HUES64 (cell line): Measurements from ENCODE around the gene PAAF1.

ENCODE experiments used
- H3K27ac ChIP-seq: 2 replicates; pipeline ENCODE4 v1.7.0; 2013; ENCODE audit warnings: low read depth, low read length, inconsistent platforms
- H3K27me3 ChIP-seq: 2 replicates; pipeline ENCODE4 v1.6.1; 2013; ENCODE audit warnings: mild to moderate bottlenecking, low read length; ENCODE audit not compliant: insufficient read depth
- H3K36me3 ChIP-seq: 2 replicates; pipeline ENCODE4 v1.6.1; 2013; ENCODE audit warnings: mild to moderate bottlenecking, low read length; ENCODE audit not compliant: insufficient read depth
- H3K4me1 ChIP-seq: 2 replicates; pipeline ENCODE4 v1.6.1; 2013; ENCODE audit warnings: mild to moderate bottlenecking, low read length, moderate library complexity; ENCODE audit not compliant: insufficient read depth
- H3K4me3 ChIP-seq: 2 replicates; pipeline ENCODE4 v1.5.1; 2013; ENCODE audit warnings: mild to moderate bottlenecking, low read length, moderate library complexity
- H3K9ac ChIP-seq: 2 replicates; pipeline ENCODE4 v1.6.1; 2013; ENCODE audit warnings: mild to moderate bottlenecking, low read depth, low read length
- H3K9me3 ChIP-seq: 2 replicates; pipeline ENCODE4 v1.6.1; 2013; ENCODE audit warnings: low read depth, low read length; ENCODE audit not compliant: insufficient read depth
- WGBS: fragments of 150-250, 120-280 bp; methylation state at CpG from one replicate; pipeline ENCODE4 v1.1.7; 2013; ENCODE audit warnings: missing lambda C conversion rate; 5-methylcytosine and 5-hydroxymethylcytosine counted together

The PAAF1 gene

DNA sequence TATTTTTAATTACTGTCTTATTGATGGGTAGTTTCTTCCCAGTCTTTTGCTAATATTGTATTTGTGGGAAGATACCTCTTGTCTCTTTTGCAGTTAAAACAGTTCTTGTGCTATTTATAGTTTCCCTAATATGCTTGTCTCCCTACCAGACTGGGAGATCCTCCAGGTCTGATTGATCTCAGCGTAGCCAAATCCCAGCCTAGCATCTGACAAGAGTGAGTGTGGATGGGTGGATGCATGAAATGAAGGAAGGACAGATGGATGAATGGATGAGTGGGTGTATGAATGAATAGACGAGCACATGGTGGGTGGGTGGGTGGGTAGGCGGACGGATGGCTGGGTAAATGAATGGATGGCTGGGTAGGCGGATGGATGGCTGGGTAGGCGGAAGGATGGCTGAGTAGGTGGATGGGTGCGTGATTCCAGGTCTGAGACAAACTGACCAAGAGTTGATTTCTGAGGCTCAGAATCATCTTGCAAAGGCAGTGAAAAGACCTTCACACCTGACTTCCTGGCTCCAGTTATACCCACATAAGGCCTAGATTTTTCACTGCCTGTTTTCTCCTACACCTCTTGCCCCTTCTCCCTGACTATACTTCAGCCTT, 85.4 kb downstream of the PAAF1 start:
- Histone ChIP-seq H3K36me3 (no peaks in the 10 kb centered on the region), H3K27me3 (no peaks in the 10 kb centered on the region), H3K9me3 (no peaks in the 10 kb centered on the region), H3K4me3 (no peak overlapping the region), H3K27ac (no peak overlapping the region), H3K9ac (no peak overlapping the region), H3K4me1 (no peaks in the 10 kb centered on the region)
- WGBS: 82% methylated on average over 7 of the region's 7 CpGs

DNA sequence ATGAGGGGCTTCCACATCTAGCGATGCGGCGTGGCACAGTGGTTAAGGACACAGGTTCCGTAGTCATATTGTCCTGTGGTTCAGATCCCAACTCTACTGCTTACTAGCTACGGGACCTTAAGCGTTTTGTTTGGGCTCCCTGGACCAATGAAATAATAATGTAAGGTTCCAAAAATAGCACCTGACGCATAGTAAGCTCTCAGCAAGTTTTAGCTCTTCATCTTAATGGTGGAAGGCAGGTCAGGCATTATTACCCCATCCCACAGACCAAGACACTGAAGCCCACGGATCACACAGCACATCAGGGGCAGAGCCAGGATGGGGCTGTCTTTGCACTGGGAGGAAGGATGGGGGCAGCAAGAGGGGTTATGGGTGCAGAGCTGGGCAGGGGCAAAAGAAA, 87.1 kb downstream of the PAAF1 start:
- Histone ChIP-seq H3K4me1 (no peaks in the 10 kb centered on the region), H3K9me3 (no peaks in the 10 kb centered on the region), H3K27me3 (no peaks in the 10 kb centered on the region), H3K27ac (no peak overlapping the region), H3K9ac (no peak overlapping the region), H3K4me3 (no peak overlapping the region), H3K36me3 (no peaks in the 10 kb centered on the region)
- WGBS: 91% methylated on average over 7 of the region's 8 CpGs

DNA sequence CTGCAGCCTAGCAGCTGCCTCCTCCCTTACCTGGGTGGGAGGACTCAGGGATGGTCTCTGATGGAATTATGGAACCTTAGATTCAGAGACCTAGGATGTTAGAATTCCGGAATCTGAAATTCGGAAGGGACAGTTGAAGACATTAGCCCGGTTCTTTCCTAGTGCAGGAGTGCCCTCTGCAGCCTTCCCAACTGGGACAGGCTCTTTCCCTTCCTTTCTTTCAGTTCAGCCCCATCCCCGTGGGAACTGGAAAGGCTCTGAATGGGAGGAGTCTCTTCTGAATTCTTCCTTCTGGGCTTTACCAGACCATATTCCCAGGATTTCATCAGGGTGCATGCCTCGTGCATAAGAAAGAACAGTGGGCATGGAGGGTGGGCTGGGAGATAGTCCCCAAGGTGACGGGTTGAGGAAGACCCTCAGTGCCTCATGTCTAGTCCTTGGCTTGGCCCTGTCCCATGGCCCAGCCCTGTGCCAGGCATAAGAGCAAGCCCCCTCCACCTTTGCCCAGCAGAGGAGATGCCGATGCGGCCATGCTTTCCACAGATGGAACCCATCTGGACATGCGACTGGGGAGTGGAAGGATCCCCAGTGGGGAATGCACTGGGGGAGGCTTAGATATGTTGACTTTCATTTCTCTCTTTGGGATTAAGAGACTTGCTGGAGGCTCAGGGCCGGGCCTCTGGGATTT, 88.4 kb downstream of the PAAF1 start:
- peak overlapping the region; percentile 23; the same call in 1 of the 2 replicates for H3K4me3 ChIP-seq
- no peak overlapping the region for H3K9ac ChIP-seq
- no peaks in the 10 kb centered on the region for H3K4me1 ChIP-seq
- no peaks in the 10 kb centered on the region for H3K36me3 ChIP-seq
- no peaks in the 10 kb centered on the region for H3K9me3 ChIP-seq
- no peaks in the 10 kb centered on the region for H3K27me3 ChIP-seq
- WGBS: 79% methylated on average over 10 of the region's 10 CpGs
- H3K27ac ChIP-seq: no peak overlapping the region

DNA sequence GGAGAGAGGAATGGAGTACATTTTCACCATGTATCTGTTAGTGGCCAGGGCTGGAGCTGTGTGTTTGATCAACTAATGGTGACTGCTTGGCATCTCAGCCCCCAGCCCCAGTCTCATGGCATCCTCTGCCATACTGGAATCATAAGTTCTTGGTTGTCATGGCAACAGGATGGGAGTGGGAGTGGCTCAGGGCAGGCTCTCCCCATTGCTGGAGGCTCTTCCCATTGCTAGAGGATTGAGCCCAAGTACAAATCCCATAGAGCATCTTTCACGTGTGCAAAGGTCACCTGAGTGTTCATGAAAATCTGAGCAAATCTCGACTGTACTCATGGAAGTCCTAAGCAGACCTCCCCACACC, 88.9 kb downstream of the PAAF1 start:
- H3K4me1 ChIP-seq: no peaks in the 10 kb centered on the region
- no peaks in the 10 kb centered on the region for H3K27me3 ChIP-seq
- H3K27ac ChIP-seq: no peak overlapping the region
- H3K4me3 ChIP-seq: no peak overlapping the region
- no peaks in the 10 kb centered on the region for H3K36me3 ChIP-seq
- no peak overlapping the region for H3K9ac ChIP-seq
- WGBS: 93% methylated on average over 2 of the region's 2 CpGs
- H3K9me3 ChIP-seq: no peaks in the 10 kb centered on the region

DNA sequence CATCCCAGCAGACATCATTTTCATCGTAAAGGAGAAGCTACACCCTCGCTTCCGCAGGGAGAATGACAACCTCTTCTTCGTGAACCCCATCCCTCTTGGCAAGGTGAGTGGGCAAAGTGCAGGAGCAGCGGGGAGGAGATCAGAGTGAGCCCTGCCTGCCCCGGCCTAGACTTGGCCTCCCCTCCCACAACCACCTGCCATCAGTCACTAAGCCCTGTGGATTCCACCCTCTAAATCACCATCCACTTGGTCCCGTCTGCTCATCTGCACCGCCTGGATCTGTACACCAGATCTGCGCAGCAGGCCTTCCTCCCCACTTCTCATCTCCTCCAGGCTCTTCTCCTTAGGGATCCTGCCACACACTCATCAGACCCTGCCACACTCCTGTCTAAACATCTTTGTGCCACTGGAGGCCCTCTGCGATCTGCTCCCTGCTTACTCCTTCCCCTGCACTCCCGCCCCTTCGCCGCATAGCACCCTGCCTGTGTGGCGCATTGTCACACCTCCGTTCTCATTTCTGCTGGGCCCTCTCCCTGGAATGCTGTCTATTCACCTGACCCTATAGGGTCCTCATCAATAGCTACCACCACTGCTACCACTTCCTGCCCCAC, 91.7 kb downstream of the PAAF1 start:
- Histone ChIP-seq H3K9me3 (no peaks in the 10 kb centered on the region), H3K27ac (no peak overlapping the region), H3K4me1 (no peaks in the 10 kb centered on the region), H3K27me3 (no peaks in the 10 kb centered on the region), H3K36me3 (no peaks in the 10 kb centered on the region), H3K4me3 (no peak overlapping the region), H3K9ac (no peak overlapping the region)
- 85% methylated on average over 15 of the region's 15 CpGs for WGBS

DNA sequence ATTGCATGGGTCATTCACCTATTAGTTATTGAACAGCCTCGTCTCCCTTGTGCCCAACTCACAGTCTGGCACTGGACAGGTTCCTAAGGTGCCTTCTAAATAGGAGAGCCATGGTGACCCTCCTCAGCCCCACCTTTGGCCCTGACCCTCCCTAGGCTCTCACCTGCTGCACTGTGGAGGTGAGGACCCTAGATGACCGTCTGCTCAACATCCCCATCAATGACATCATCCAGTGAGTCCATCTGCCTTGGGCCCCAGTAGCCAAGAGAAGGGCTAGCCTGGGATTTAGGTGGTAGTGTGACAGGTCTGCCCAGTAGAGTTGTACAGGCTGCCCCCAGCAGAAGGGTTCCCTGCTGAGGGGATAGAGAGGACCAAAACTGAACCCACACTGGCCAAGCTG, 92.3 kb downstream of the PAAF1 start:
- no peaks in the 10 kb centered on the region for H3K4me1 ChIP-seq
- no peak overlapping the region for H3K4me3 ChIP-seq
- H3K36me3 ChIP-seq: peaks cover 3% of the 10 kb centered on the region; the same call in 1 of the 2 replicates
- no peak overlapping the region for H3K27ac ChIP-seq
- H3K9me3 ChIP-seq: no peaks in the 10 kb centered on the region
- WGBS: 83% methylated on average over 2 of the region's 2 CpGs
- no peaks in the 10 kb centered on the region for H3K27me3 ChIP-seq
- H3K9ac ChIP-seq: no peak overlapping the region

DNA sequence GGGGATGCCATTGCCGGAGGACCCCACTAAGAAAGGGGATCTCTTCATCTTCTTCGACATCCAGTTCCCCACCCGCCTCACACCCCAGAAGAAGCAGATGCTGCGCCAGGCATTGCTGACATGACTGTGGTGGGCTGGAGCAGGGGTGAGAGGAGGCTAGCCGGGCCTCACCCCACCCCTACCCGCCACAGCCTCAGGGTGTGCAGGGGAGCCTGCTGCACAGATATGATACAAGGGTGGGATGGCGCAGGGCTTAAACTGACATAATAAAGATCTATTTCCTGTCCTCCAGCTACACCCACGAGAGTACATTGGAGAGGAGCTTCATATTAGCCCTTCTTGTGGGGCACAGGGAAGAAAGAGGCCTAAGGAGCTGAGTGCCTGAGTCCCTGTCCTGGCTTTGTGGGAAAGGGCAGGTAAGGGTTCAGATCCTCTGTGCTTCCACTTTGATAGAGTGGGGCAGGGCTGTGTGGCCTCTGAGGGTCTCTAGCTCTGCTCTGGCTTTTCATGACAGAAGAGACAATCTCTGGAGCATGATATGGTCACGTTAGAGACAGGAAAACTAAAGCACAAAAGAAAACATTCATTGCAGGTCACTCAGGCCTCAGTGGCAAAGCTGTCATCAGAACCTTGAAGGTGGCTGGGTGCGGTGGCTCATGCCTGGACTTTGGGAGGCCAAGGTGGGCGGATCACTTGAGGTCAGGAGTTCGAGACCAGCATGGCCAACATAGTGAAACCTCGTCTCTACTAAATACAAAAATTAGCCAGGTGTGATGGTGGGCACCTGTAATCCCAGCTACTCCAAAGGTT, 93.4 kb downstream of the PAAF1 start:
- Histone ChIP-seq H3K9ac (no peak overlapping the region), H3K4me1 (no peaks in the 10 kb centered on the region), H3K27ac (no peak overlapping the region), H3K27me3 (no peaks in the 10 kb centered on the region), H3K4me3 (no peak overlapping the region), H3K36me3 (peaks cover 14% of the 10 kb centered on the region), H3K9me3 (no peaks in the 10 kb centered on the region)
- 86% methylated on average over 13 of the region's 13 CpGs for WGBS

DNA sequence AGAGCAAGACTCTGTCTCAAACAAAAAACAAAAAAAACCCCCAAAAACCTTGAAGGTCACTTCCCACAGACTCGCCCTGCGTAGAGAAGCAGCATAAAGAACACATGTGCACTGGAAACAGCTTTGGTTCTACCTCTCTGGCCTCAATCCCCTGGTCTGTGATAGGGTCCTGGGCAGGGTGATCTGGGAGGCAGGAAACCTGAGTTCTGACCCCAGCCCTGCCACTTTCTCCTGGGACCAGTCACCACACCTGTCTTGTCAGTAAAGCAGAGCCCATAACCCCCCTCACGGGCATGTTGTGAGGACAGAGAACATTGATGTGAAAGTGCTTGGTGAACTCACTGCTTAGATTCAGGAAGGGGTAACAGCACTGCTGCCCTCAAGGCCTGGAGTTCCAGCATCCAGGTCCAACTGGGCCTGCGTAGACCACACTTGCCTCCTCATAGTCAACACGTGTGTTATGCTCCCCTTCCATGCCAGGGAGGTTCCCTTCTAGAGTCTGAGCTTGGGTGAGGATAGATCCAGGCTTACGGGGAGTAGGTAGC, 94.4 kb downstream of the PAAF1 start:
- no peaks in the 10 kb centered on the region for H3K27me3 ChIP-seq
- H3K27ac ChIP-seq: no peak overlapping the region
- no peak overlapping the region for H3K9ac ChIP-seq
- no peak overlapping the region for H3K4me3 ChIP-seq
- no peaks in the 10 kb centered on the region for H3K4me1 ChIP-seq
- no peaks in the 10 kb centered on the region for H3K9me3 ChIP-seq
- peaks cover 23% of the 10 kb centered on the region for H3K36me3 ChIP-seq
- WGBS: 89% methylated on average over 6 of the region's 6 CpGs

DNA sequence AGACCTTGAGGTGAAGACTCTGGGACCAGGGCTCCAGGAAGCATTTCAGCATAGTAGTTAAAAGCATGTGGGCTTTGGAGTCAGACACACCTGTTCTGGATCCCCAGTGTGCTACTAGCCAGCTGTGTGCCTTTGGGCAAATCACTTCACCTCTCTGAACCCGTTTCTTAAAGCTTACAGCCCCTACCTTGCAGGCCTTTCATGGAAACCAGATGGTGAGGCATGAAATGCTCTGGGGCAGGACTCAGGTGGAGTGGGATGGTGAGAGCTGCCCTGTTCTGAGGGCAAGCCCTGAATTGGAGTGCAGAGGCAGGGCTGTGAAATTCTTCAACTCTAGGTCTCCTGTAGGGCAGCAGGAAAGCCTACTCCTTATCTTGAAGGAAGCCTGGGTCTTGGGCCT, 95.4 kb downstream of the PAAF1 start:
- 94% methylated on average over 1 of the region's 1 CpG for WGBS
- no peaks in the 10 kb centered on the region for H3K4me1 ChIP-seq
- H3K4me3 ChIP-seq: no peak overlapping the region
- no peaks in the 10 kb centered on the region for H3K27me3 ChIP-seq
- no peak overlapping the region for H3K27ac ChIP-seq
- peaks cover 33% of the 10 kb centered on the region for H3K36me3 ChIP-seq
- no peak overlapping the region for H3K9ac ChIP-seq
- H3K9me3 ChIP-seq: no peaks in the 10 kb centered on the region

DNA sequence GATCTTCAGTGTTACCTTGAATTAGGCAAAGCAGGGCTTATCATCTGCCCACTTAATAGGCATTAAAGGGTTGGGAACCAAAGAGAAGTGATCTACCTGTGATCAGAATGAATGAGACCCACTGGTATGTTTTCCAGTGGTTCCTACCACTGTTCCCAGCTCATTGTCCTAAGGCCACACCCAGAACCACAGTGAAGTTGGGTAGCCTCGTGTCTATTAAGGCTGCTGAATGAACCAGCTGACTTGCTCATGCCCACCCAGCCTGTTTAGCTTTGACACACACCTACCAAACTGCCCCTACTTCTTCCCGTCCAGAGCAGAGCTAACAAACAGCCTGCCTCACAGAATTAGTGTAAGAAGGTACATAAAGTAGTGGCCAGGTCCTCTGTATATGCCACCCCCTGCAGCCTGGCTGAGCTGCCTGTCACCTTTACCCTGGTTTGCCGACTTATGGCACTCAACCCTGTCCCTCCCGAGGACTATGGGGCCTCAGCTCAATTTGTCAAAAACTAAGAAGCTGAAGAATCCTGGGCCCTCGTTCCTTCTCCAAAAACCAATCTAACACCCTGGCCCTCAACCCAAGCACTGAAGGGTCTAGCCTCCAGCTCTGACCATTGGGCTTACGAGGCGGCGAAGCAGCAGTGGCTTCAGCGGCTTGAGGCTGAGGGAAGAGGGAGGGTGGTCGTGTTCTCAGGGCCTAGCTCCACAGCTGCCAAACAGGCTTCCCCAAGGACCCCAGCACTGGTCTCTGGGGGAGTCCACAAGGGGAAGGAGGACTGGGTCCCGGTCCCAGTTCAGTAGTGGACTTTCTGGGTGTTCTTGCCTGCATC, 96.0 kb downstream of the PAAF1 start:
- Histone ChIP-seq H3K4me1 (no peaks in the 10 kb centered on the region), H3K9ac (no peak overlapping the region)

More for the DNA sequence above, 96.0 kb downstream of the PAAF1 start:
- H3K36me3 ChIP-seq: peaks cover 39% of the 10 kb centered on the region
- H3K27ac ChIP-seq: no peak overlapping the region
- 89% methylated on average over 11 of the region's 11 CpGs for WGBS
- no peak overlapping the region for H3K4me3 ChIP-seq
- no peaks in the 10 kb centered on the region for H3K27me3 ChIP-seq
- H3K9me3 ChIP-seq: no peaks in the 10 kb centered on the region
